Prostate gland (tissue), 2 donors: ENCODE measurements around the gene APC.

Experiments
- CTCF ChIP-seq, 4 experiments: fragments of 200-600 bp in 2 of 4; fragments of 450-650 bp in 2 of 4; sonication (generic) in 2 of 4; IDR thresholded peaks; 1 replicate in 3 of 4; 2 replicates in 1 of 4; pipeline ENCODE4 v1.5.1; 2016 to 2019; ENCODE audit warnings: antibody characterized with exemption in 4 of 4, mild to moderate bottlenecking in 2 of 4, moderate library complexity in 2 of 4
- POLR2AphosphoS5 ChIP-seq: sonication (generic); formaldehyde crosslinking; IDR thresholded peaks from one replicate; pipeline ENCODE4 v1.6.1; 2017; ENCODE audit warnings: antibody characterized with exemption

- TF ChIP-seq POLR2AphosphoS5, result no peak
- TF ChIP-seq CTCF (IDR thresholded peaks at IDR 0.05), result no peak
Observed at GRCh38 chr5:112689155-112689909, 48.4 kb upstream of the APC start.
